MM.1S (cell line): ENCODE results near the gene CPAMD8.

Experiments
- DNase-seq: peaks from one replicate; pipeline ENCODE4 v3.0.0-alpha.2; 2015
- H2AFZ ChIP-seq: fragments of 300-600 bp; sonication (generic); 2 replicates; pipeline ENCODE4 v1.6.0; 2016; ENCODE audit warnings: antibody characterized with exemption, low read length
- H3F3A ChIP-seq: fragments of 300-600 bp; sonication (generic); 2 replicates; pipeline ENCODE4 v1.6.1; 2016; ENCODE audit warnings: mild to moderate bottlenecking, antibody characterized with exemption, low read length, moderate library complexity, mixed read lengths; ENCODE audit not compliant: insufficient read depth
- H3K27ac ChIP-seq: fragments of 300-600 bp; sonication (generic); 2 replicates; pipeline ENCODE4 v1.5.1; 2016; ENCODE audit warnings: mild to moderate bottlenecking, low read length
- H3K27me3 ChIP-seq: fragments of 300-600 bp; sonication (generic); replicated peaks from 2 replicates; pipeline ENCODE4 v1.6.0; 2016; ENCODE audit warnings: low read length; ENCODE audit not compliant: insufficient read depth
- H3K36me3 ChIP-seq: fragments of 300-600 bp; sonication (generic); replicated peaks from 2 replicates; pipeline ENCODE4 v1.6.1; 2016; ENCODE audit warnings: mild to moderate bottlenecking, low read length, mixed read lengths; ENCODE audit not compliant: insufficient read depth
- H3K4me1 ChIP-seq: fragments of 300-600 bp; sonication (generic); 2 replicates; pipeline ENCODE4 v1.6.1; 2016; ENCODE audit warnings: low read length, mixed read lengths
- H3K4me2 ChIP-seq: fragments of 300-600 bp; sonication (generic); 2 replicates; pipeline ENCODE4 v1.6.0; 2016; ENCODE audit warnings: low read depth, low read length
- H3K4me3 ChIP-seq: fragments of 300-600 bp; sonication (generic); 2 replicates; pipeline ENCODE4 v1.5.1; 2016; ENCODE audit warnings: low read length, mixed read lengths
- H3K79me2 ChIP-seq: fragments of 300-600 bp; sonication (generic); 2 replicates; pipeline ENCODE4 v1.6.1; 2016; ENCODE audit warnings: mixed run types, low read length, mixed read lengths
- H3K9ac ChIP-seq: fragments of 300-600 bp; sonication (generic); 2 replicates; pipeline ENCODE4 v1.6.1; 2016; ENCODE audit warnings: low read length, mixed read lengths
- H3K9me2 ChIP-seq: fragments of 300-600 bp; sonication (generic); replicated peaks from 2 replicates; pipeline ENCODE4 v1.6.1; 2016; ENCODE audit warnings: mild to moderate bottlenecking, low read length, mixed read lengths; ENCODE audit not compliant: insufficient read depth
- H3K9me3 ChIP-seq: fragments of 300-600 bp; sonication (generic); replicated peaks from 2 replicates; pipeline ENCODE4 v1.6.1; 2016; ENCODE audit warnings: mild to moderate bottlenecking, low read length, mixed read lengths; ENCODE audit not compliant: insufficient read depth
- H4K20me1 ChIP-seq: fragments of 300-600 bp; sonication (generic); 2 replicates; pipeline ENCODE4 v1.6.1; 2016; ENCODE audit warnings: mild to moderate bottlenecking, low read length, moderate library complexity, mixed read lengths; ENCODE audit not compliant: insufficient read depth
- EZH2 ChIP-seq: fragments of 300-600 bp; sonication (generic); optimal IDR thresholded peaks from 2 replicates; pipeline ENCODE3; 2017; ENCODE audit warnings: low read depth, mild to moderate bottlenecking, antibody characterized with exemption, low read length, mixed read lengths
- EZH2phosphoT487 ChIP-seq: fragments of 300-600 bp; sonication (generic); IDR thresholded peaks from 2 replicates; pipeline ENCODE4 v1.6.1; 2018; ENCODE audit warnings: antibody characterized with exemption, low read length
- TF ChIP-seq, protein P1 (sequence below): fragments of 300-600 bp; sonication (generic); IDR thresholded peaks from 2 replicates; pipeline ENCODE4 v1.5.1; 2016; ENCODE audit warnings: antibody characterized with exemption, low read length, mixed read lengths

CPAMD8 gene

DNA sequence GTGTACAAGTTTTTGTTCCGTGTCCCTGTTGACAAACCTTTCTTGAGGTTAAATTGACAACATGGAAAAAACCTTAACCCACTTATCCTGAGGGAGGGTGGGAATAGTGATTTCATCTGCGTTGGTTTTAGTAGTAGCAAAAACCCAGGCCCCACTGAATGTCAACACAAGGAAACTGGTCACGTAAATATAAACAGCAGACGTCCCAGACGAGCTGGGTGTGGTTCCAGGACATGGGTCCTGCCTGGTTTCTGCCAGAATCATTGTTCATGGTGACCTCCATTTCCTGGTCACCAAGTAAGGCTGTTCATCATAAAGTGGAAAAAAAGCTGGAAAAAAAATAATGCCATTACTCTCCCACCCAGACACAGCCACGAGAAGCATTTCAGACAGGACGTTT, 154.7 kb downstream of the CPAMD8 start:
- Histone ChIP-seq H3K4me2 (no peak overlapping the region), H3K27me3 (no peaks in the 10 kb centered on the region), H4K20me1 (no peaks in the 10 kb centered on the region), H3K79me2 (0 out of 2 replicates have a peak, but pooled peaks cover 3% of the 10 kb centered on the region), H2AFZ (no peak overlapping the region), H3K4me3 (no peak overlapping the region), H3K4me1 (peaks cover 10% of the 10 kb centered on the region), H3F3A (no peaks in the 10 kb centered on the region), H3K36me3 (no peaks in the 10 kb centered on the region), H3K27ac (no peak overlapping the region), H3K9me2 (no peaks in the 10 kb centered on the region), H3K9ac (no peak overlapping the region), H3K9me3 (no peaks in the 10 kb centered on the region)
- DNase-seq: no peak
- TF ChIP-seq EZH2: no peak

DNA sequence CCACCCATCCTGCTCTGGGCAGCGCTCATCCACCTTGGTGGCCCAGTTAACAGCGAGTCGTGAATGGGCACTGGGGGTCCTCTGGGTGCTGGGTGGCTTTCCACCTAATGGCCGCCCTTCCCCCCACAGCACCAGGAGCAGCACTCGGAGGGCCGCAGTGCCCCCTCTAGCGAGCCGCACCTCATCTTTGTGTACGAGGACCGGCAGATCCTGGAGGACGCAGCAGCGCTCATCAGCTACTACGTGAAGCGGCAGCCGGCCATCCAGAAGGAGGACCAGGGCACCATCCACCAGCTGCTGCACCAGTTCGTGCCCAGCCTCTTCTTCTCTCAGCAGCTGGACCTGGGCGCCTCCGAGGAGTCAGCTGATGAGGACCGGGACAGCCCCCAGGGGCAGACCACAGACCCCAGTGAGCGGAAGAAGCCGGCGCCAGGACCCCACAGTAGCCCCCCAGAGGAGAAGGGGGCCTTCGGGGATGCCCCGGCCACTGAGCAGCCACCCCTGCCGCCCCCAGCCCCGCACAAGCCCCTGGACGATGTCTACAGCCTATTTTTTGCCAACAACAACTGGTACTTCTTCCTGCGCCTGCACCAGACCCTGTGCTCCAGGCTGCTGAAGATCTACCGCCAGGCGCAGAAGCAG, 157.2 kb downstream of the CPAMD8 start:
- H2AFZ ChIP-seq: no peak overlapping the region
- no peaks in the 10 kb centered on the region for H3F3A ChIP-seq
- no peaks in the 10 kb centered on the region for H3K9me2 ChIP-seq
- peaks cover 4% of the 10 kb centered on the region; the same call in 1 of the 2 replicates for H3K4me1 ChIP-seq
- no peaks in the 10 kb centered on the region for H3K36me3 ChIP-seq
- no peak for TF ChIP-seq EZH2
- TF ChIP-seq EZH2phosphoT487: no peak
- TF ChIP-seq, protein P1, sequence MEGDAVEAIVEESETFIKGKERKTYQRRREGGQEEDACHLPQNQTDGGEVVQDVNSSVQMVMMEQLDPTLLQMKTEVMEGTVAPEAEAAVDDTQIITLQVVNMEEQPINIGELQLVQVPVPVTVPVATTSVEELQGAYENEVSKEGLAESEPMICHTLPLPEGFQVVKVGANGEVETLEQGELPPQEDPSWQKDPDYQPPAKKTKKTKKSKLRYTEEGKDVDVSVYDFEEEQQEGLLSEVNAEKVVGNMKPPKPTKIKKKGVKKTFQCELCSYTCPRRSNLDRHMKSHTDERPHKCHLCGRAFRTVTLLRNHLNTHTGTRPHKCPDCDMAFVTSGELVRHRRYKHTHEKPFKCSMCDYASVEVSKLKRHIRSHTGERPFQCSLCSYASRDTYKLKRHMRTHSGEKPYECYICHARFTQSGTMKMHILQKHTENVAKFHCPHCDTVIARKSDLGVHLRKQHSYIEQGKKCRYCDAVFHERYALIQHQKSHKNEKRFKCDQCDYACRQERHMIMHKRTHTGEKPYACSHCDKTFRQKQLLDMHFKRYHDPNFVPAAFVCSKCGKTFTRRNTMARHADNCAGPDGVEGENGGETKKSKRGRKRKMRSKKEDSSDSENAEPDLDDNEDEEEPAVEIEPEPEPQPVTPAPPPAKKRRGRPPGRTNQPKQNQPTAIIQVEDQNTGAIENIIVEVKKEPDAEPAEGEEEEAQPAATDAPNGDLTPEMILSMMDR: no peak
- no peak overlapping the region for H3K4me3 ChIP-seq
- no peaks in the 10 kb centered on the region for H3K9me3 ChIP-seq
- H3K79me2 ChIP-seq: no peaks in the 10 kb centered on the region
- H3K9ac ChIP-seq: no peak overlapping the region
- no peak overlapping the region for H3K27ac ChIP-seq
- H3K4me2 ChIP-seq: no peak overlapping the region
- no peaks in the 10 kb centered on the region for H3K27me3 ChIP-seq
- no peak for DNase-seq
- no peaks in the 10 kb centered on the region for H4K20me1 ChIP-seq

DNA sequence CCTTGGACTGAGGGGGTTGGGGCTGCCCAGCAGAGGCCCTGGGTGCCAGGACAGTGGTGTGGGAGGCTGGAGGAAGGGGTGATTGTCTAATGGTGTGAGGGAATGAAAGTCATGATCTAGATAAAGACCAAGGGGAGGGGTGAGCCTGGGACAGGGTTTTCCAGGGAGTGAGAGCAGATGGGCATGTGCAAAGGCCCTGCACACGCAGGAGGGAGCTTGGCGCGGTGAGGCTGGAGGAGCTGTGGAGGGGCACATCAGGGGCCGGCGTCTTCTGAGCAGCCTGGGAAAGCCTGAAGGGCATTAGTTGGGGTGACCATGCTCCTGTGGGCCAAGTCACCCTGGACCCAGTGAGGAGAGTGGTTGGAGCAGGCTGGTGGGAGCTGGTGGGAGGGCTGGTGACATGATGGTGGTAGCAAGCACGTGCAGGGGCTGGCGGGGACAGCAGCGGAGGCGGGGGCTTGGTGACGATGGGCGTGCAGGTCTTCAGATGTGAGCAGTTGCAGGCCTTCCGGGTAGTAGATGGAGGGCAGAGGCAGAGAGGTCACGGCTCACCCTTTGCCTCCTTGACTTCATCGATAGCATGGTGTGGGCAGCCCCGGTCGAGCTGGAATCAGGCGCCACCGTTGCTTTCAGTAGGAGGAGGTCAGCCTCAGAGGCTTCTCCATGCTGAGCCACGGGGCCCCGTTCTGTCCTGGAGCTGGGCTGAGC, 158.0 kb downstream of the CPAMD8 start:
- no peaks in the 10 kb centered on the region for H3K36me3 ChIP-seq
- no peaks in the 10 kb centered on the region for H3K27me3 ChIP-seq
- no peak overlapping the region for H3K4me3 ChIP-seq
- no peaks in the 10 kb centered on the region for H3K4me1 ChIP-seq
- H3K27ac ChIP-seq: no peak overlapping the region
- no peak for DNase-seq
- TF ChIP-seq EZH2phosphoT487: no peak
- TF ChIP-seq, protein P1: no peak
- no peak for TF ChIP-seq EZH2
- H2AFZ ChIP-seq: no peak overlapping the region
- no peaks in the 10 kb centered on the region for H3K79me2 ChIP-seq
- no peaks in the 10 kb centered on the region for H3K9me3 ChIP-seq
- H3K9ac ChIP-seq: no peak overlapping the region
- H4K20me1 ChIP-seq: no peaks in the 10 kb centered on the region
- no peaks in the 10 kb centered on the region for H3K9me2 ChIP-seq
- no peak overlapping the region for H3K4me2 ChIP-seq
- no peaks in the 10 kb centered on the region for H3F3A ChIP-seq

DNA sequence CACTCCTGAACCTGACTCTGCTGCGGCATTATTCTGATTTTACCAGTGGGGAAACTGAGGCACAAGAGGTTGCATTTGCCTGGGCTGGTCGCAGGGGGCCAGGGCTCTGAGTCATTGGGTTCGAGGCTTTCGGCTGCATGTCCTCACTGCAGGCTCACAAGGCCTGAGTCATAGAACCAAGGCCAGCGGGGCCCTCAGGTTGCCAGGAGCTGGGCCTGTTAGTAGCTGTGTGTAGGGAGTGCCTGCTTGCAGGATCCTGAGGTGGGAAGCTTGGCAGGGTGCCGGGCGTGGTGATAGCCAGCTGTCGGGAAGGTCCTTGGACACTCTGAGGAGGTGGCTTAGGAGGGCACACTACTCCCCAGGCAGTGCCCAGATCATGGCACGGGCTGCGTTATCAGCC, 159.4 kb downstream of the CPAMD8 start:
- no peaks in the 10 kb centered on the region for H3K36me3 ChIP-seq
- no peaks in the 10 kb centered on the region for H3K79me2 ChIP-seq
- no peaks in the 10 kb centered on the region for H3K9me2 ChIP-seq
- TF ChIP-seq, protein P1: no peak
- TF ChIP-seq EZH2: no peak
- no peak for TF ChIP-seq EZH2phosphoT487
- no peak for DNase-seq
- no peaks in the 10 kb centered on the region; the same call in 1 of the 2 replicates for H3F3A ChIP-seq
- H3K27ac ChIP-seq: no peak overlapping the region
- H3K4me3 ChIP-seq: no peak overlapping the region
- H3K4me2 ChIP-seq: no peak overlapping the region
- no peaks in the 10 kb centered on the region for H3K4me1 ChIP-seq
- no peaks in the 10 kb centered on the region for H4K20me1 ChIP-seq
- no peaks in the 10 kb centered on the region for H3K9me3 ChIP-seq
- no peaks in the 10 kb centered on the region for H3K27me3 ChIP-seq
- no peak overlapping the region for H3K9ac ChIP-seq
- no peak overlapping the region for H2AFZ ChIP-seq
